ENCODE measurements around the gene ACSF2. TPM values are rescaled to one million over a fixed set of nuclear protein-coding genes. Genes with fewer than 3 reads are reported as not detected.

Gene ACSF2
- total RNA-seq, 3 donors from 2014 or later: 3.7 to 4.3 (median 4.3) TPM

DNA sequence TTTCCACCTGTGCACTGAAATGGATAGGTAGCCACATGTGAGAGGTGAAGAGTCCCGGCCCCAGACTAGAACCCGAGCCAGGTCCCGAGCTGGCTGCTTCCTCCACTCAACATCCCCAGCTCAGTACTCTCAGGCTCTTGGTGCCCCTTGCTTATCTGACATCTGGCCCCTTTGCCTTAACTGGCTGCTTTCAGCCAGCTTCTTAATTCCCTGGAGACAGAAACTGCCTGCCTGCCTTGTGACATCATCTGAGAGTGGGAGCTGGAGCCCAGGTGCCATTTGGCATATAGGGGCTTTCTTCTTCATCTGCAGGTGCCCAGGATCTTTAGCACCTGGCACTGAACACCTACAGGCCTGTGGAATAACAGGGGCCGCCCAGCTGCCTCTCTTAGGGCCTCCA is 33.7 kb downstream of the ACSF2 start:
- H3K4me3 Mint-ChIP-seq: no peak overlapping the region
- DNase-seq: no peak
- no peaks in the 10 kb centered on the region for H3K4me1 Mint-ChIP-seq (ENCODE audit: low read depth)
- H3K36me3 Mint-ChIP-seq (ENCODE audit: insufficient read depth): no peaks in the 10 kb centered on the region
- H3K9me3 Mint-ChIP-seq: no peaks in the 10 kb centered on the region
- H3K27me3 Mint-ChIP-seq (ENCODE audit: low read depth): no peaks in the 10 kb centered on the region
- no peak for ATAC-seq

- no peaks in the 10 kb centered on the region for H3K27me3 Mint-ChIP-seq (ENCODE audit: low read depth)
- no peak for ATAC-seq
- H3K4me3 Mint-ChIP-seq: no peak overlapping the region
- no peaks in the 10 kb centered on the region for H3K36me3 Mint-ChIP-seq (ENCODE audit: insufficient read depth)
- no peak for DNase-seq
- H3K9me3 Mint-ChIP-seq: no peaks in the 10 kb centered on the region
- no peaks in the 10 kb centered on the region for H3K4me1 Mint-ChIP-seq (ENCODE audit: low read depth)
These were observed 35.0 kb downstream of the ACSF2 start for GRCh38 chr17:50460831-50461526.

- H3K4me3 Mint-ChIP-seq: no peak overlapping the region
These were observed 35.6 kb downstream of the ACSF2 start for GRCh38 chr17:50461550-50462132.

GRCh38 chr17:50462446-50462845 is 36.4 kb downstream of the ACSF2 start:
- ATAC-seq: no peak
- H3K36me3 Mint-ChIP-seq (ENCODE audit: insufficient read depth): no peaks in the 10 kb centered on the region

More at GRCh38 chr17:50461550-50462132, 35.6 kb downstream of the ACSF2 start:
- DNase-seq (no peak), ATAC-seq (no peak)
- Mint-ChIP-seq H3K9me3 (no peaks in the 10 kb centered on the region), H3K4me1 (ENCODE audit: low read depth) (no peaks in the 10 kb centered on the region), H3K27me3 (ENCODE audit: low read depth) (no peaks in the 10 kb centered on the region), H3K36me3 (ENCODE audit: insufficient read depth) (no peaks in the 10 kb centered on the region)

DNA sequence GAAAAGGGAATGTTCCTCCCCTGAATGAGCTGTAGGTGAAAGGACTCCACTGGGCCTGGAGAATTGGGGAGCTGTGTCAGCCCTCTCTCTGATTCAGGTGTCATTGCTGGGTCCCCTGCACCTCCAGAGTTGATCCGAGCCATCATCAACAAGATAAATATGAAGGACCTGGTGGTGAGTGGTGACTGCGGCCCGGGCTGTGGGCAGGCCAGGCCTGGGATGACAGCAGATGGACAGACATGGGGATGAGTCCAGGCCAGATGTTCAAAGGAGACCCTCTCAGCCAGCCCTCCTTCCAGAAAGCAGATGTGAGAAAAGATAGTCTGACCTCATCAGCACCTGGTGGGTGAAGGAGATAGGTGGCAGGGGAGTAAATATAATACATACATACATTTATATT is 38.1 kb downstream of the ACSF2 start:
- DNase-seq (no peak), ATAC-seq (no peak)
- Mint-ChIP-seq H3K27me3 (ENCODE audit: low read depth) (peaks cover 15% of the 10 kb centered on the region), H3K4me1 (ENCODE audit: low read depth) (peaks cover 6% of the 10 kb centered on the region), H3K4me3 (no peak overlapping the region), H3K36me3 (ENCODE audit: insufficient read depth) (no peaks in the 10 kb centered on the region), H3K9me3 (no peaks in the 10 kb centered on the region)

More at GRCh38 chr17:50462446-50462845, 36.4 kb downstream of the ACSF2 start:
- no peaks in the 10 kb centered on the region for H3K9me3 Mint-ChIP-seq
- H3K27me3 Mint-ChIP-seq (ENCODE audit: low read depth): peaks cover 3% of the 10 kb centered on the region
- no peak for DNase-seq
- H3K4me1 Mint-ChIP-seq (ENCODE audit: low read depth): peaks cover 2% of the 10 kb centered on the region
- no peak overlapping the region for H3K4me3 Mint-ChIP-seq

DNA sequence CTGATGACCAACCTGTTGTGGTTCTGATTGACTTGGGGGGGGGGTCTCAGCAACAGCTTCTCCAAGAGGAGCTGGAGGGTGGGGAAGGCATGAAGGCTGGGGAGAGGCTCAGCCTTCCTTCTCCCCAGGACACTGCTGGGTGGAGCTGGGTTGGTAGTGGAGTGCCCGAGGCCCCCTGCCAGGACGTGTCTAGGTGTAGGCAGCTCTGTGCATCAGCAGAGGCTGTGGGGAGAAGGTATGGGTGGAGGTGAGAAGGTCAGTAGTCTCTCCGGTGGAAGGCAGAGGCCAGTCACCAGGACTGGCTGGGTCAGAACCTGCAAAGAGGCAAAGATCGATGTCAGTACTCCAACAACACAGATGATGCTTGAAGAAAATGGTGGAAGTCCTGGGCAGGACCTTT is 38.7 kb downstream of the ACSF2 start:
- peaks cover 6% of the 10 kb centered on the region for H3K4me1 Mint-ChIP-seq (ENCODE audit: low read depth)
- H3K27me3 Mint-ChIP-seq (ENCODE audit: low read depth): peaks cover 15% of the 10 kb centered on the region
- H3K4me3 Mint-ChIP-seq: no peak overlapping the region
- H3K36me3 Mint-ChIP-seq (ENCODE audit: insufficient read depth): no peaks in the 10 kb centered on the region
- ATAC-seq: no peak
- no peak for DNase-seq
- no peaks in the 10 kb centered on the region for H3K9me3 Mint-ChIP-seq

DNA sequence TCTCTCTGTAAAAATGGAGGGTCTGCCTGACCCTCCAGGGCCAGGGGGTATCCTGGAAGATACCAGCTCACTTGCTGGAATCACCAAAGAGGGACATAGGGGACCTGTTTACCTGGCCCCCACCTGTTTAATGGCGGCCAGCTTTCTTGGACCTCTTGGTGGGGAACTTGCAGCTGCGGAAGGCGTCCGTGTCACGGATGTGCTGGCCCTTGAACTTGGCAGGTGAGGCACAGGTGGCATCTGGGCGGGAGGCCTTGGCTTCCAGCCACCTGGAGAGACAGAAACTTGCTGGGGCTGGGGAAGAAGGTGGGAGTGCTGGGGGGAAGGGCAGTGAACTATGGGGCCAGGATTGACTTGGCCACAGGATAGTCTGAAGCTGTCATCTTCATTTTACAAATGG is 39.2 kb downstream of the ACSF2 start:
- ATAC-seq (no peak), DNase-seq (no peak)
- Mint-ChIP-seq H3K9me3 (no peaks in the 10 kb centered on the region), H3K27me3 (ENCODE audit: low read depth) (peaks cover 18% of the 10 kb centered on the region), H3K4me1 (ENCODE audit: low read depth) (peaks cover 6% of the 10 kb centered on the region), H3K4me3 (no peak overlapping the region), H3K36me3 (ENCODE audit: insufficient read depth) (no peaks in the 10 kb centered on the region)

DNA sequence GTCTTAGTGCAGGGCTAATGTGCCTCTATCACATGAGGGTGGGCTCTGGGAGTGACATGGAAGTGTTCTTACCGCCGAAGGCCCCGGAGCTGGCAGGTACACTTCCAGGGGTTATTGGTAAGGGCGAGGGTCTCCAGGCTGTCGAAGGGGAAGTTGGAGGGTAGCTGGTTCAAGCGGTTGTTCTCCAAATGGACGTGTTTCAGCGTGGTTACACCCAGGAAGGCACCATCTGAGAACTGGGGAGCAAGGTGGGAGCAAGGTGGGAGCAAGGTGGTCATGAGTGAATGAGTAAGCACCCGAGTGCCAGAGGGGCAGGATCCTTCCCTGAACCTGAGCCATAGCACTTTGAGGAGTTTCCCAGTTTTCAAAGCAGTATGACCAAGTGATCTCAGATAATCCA is 39.6 kb downstream of the ACSF2 start:
- H3K36me3 Mint-ChIP-seq (ENCODE audit: insufficient read depth): no peaks in the 10 kb centered on the region
- peaks cover 22% of the 10 kb centered on the region for H3K27me3 Mint-ChIP-seq (ENCODE audit: low read depth)
- no peaks in the 10 kb centered on the region for H3K9me3 Mint-ChIP-seq
- no peak overlapping the region for H3K4me3 Mint-ChIP-seq
- peaks cover 6% of the 10 kb centered on the region for H3K4me1 Mint-ChIP-seq (ENCODE audit: low read depth)
- no peak for ATAC-seq
- DNase-seq: no peak

DNA sequence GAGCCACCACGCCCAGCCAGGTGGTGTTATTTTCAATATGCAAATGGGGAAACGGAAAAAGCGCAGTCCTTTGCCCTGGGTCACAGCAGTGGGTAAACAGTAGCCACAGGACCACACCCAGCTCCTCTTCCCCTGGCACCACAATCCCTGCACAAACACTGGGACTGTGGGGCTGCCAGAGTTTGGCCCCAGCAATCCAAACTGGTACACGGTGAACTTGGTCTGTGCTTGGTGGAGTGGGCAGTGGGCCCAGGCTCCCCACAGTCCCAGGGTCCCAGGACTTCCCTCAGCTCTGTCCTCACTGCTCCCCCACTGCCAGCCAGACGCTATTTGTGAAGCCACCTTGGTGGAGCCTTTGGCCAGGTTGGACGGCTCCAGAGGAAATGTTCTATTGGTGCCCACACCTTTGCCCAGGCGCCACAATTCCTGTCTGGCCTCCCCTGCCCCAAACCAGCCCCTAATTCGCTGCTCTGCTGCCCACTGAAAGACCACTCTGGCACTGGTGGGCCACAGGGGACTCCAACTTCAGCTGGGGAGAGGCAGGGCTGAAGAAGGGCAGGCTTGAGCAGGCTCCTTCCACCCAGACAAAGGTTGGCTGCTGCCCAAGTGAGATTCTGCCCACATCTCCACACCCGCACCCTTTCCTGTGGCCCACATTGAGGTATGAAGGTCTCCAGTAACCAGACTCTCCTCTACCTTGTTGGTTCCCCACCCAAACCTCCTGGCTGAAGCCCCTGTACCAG is 40.5 kb downstream of the ACSF2 start:
- Mint-ChIP-seq H3K4me1 (ENCODE audit: low read depth) (peaks cover 6% of the 10 kb centered on the region), H3K27me3 (ENCODE audit: low read depth) (peaks cover 25% of the 10 kb centered on the region), H3K36me3 (ENCODE audit: insufficient read depth) (no peaks in the 10 kb centered on the region), H3K9me3 (no peaks in the 10 kb centered on the region), H3K4me3 (no peak overlapping the region)
- ATAC-seq (no peak), DNase-seq (no peak)

DNA sequence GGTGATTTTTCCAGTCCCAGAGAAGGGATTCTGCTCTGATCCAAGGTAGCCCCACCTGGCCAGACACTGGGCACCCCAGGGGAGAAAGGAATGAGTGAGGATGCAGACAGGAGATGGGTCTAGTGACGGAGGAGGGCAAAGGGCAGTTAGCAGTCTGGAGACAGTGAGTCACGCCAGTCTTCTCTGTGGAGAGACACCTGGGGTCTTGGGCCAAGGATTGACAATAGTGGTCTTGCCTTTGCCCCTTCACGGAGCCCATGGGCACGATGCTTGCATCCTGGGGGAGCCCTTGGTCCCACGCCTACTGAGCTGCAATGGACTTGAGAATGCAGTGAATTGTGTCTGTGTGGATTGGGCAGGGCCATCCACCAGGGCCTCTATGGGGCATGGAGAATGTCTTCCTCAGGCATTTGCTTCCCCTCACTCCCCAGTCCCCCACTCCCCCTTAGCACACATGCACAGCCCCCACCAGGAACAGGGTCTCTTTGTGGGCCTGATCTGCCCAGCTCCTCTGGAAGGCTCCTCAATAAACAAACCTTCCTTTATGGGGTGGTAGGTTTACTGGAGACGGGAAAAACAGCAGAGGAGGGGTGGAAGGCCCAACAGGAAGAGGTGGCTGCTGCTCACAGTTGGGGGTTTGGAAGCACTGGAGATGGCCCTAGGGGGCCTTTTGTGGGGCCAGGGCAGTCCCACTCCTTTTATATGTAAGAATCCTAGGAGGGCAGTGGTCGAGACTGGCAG is 41.3 kb downstream of the ACSF2 start:
- H3K9me3 Mint-ChIP-seq: no peaks in the 10 kb centered on the region
- no peak for ATAC-seq
- no peaks in the 10 kb centered on the region for H3K36me3 Mint-ChIP-seq (ENCODE audit: insufficient read depth)
- DNase-seq: no peak
- peaks cover 25% of the 10 kb centered on the region for H3K27me3 Mint-ChIP-seq (ENCODE audit: low read depth)
- peaks cover 6% of the 10 kb centered on the region for H3K4me1 Mint-ChIP-seq (ENCODE audit: low read depth)
- no peak overlapping the region for H3K4me3 Mint-ChIP-seq

- ATAC-seq (no peak), DNase-seq (no peak)
- H3K9me3 Mint-ChIP-seq: no peaks in the 10 kb centered on the region
- peaks cover 6% of the 10 kb centered on the region for H3K4me1 Mint-ChIP-seq (ENCODE audit: low read depth)
- peaks cover 25% of the 10 kb centered on the region for H3K27me3 Mint-ChIP-seq (ENCODE audit: low read depth)
- H3K36me3 Mint-ChIP-seq (ENCODE audit: insufficient read depth): peaks cover 4% of the 10 kb centered on the region
- H3K4me3 Mint-ChIP-seq: peak overlapping the region; percentile 56
These were observed 41.9 kb downstream of the ACSF2 start for GRCh38 chr17:50467855-50468303.

DNA sequence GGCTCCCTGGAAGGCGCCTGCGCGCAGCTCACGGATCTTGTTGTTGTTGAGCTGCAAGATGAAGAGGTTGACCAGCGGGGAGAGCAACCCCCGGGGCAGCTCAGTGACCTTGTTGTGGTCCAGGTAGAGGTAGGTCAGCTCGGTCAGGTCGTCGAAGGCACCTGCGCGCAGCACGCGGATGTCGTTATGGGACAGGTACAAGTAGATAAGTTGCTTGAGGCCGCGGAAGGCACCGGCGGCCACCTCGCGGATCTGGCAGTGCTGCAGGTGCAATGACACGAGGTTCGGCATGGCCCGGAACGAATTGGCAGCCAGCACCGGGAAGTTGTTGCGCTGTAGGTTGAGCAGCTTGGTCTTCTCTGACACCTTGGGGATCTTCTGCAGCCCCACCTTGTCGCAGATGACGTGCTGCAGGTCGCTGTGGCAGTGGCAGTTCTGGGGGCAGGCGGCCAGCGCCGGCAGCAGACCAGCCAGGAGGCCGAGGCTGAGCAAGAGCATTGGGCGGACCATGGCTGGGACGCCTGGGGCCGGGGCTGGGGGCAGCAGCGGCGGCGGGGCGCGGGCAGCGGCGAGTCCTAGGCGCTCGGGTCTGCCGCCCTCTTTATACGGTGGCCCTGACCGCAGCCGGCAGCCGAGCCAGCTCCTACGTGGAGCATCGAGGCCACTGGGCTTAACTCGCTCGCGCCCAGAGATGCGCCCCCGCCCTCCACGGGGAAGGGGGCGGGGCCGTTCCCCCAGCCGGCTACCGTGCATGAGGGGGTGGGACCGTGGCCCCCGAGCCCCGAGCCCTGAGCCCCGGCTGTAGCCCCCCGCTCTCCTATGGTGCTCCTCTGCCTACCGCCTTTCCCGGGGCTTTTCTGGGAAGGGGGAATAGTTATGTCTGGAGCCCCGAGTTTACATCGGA is 42.5 kb downstream of the ACSF2 start, which contains the start of gene CHAD:
CHAD (minus strand) TSS at position 577 of the 904 bp plus-strand sequence; CDS start at position 510, 67 bp downstream.
- no peak for DNase-seq
- peaks cover 6% of the 10 kb centered on the region for H3K4me1 Mint-ChIP-seq (ENCODE audit: low read depth)

GRCh38 chr17:50469208-50469605 is 43.2 kb downstream of the ACSF2 start:
- DNase-seq: no peak
- H3K27me3 Mint-ChIP-seq (ENCODE audit: low read depth): peaks cover 25% of the 10 kb centered on the region
- peaks cover 6% of the 10 kb centered on the region for H3K4me1 Mint-ChIP-seq (ENCODE audit: low read depth)
- peak; percentile 12 to 35 for ATAC-seq
- no peaks in the 10 kb centered on the region for H3K9me3 Mint-ChIP-seq
- no peak overlapping the region for H3K4me3 Mint-ChIP-seq
- peaks cover 4% of the 10 kb centered on the region for H3K36me3 Mint-ChIP-seq (ENCODE audit: insufficient read depth)

More for the DNA sequence above, 42.5 kb downstream of the ACSF2 start, which contains the start of gene CHAD:
- peak; percentile 50 to 57 for ATAC-seq
- no peaks in the 10 kb centered on the region for H3K9me3 Mint-ChIP-seq
- H3K27me3 Mint-ChIP-seq (ENCODE audit: low read depth): peaks cover 25% of the 10 kb centered on the region
- H3K36me3 Mint-ChIP-seq (ENCODE audit: insufficient read depth): peaks cover 4% of the 10 kb centered on the region
- peak within 1 kb of the TSS; percentile 56 for H3K4me3 Mint-ChIP-seq
